ENCODE data around the gene SMPX. TPM values are rescaled to one million over a fixed set of nuclear protein-coding genes. Genes with fewer than 3 reads are reported as not detected.

SMPX gene
- total RNA-seq, 1 donor from 2014 or later: not detected

DNA sequence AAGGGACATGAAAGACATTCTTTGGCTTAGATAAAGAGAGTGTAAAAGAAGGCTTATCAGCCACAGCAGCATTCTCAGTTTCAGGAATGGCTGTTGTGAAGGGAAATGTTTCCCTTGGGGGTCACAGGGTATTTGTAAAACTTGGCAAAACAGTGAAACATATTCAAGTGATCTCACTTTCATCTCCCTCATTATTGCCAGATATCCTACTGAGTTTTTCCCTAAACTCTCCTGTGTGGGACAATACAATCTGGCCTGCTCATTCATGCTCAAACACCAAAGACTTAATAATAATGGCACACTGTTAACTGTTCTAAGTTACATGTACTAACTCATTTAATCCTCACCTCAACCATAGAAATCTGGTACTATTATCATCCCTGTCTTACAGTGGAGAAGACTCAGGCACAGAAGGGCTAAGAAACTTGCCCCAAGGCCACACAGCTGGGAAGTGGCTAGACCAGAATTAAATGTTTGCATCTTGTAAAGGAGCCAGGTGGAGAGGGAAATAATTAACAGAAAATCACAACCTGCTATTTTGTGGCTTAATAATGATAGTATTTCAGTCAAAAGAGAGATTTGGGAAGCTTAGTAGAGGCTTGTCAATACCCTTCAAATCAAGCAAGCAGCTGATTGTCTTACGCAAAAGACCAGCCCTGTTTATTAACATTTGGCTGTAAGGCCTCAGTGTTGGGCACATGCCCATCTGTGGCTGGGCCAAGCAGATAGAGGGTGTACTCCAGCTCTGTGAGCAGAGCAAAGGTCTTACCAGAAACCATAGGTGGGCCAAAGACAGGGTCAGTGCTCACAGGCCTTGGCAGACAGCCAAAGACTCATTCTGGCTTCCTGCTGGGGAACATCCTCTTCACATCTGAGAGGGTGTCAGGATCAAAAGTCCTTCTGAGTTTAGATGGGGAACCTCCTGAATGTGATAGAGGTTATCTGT lies 17.3 kb downstream of the SMPX start:
- FAIRE-seq (peak; percentile 52), DNase-seq (ENCODE audit: low read depth) (no peak)
- H3K9me3 ChIP-seq (ENCODE audit: insufficient read depth, low read depth, low read length): no peaks in the 10 kb centered on the region
- TF ChIP-seq, protein P1, sequence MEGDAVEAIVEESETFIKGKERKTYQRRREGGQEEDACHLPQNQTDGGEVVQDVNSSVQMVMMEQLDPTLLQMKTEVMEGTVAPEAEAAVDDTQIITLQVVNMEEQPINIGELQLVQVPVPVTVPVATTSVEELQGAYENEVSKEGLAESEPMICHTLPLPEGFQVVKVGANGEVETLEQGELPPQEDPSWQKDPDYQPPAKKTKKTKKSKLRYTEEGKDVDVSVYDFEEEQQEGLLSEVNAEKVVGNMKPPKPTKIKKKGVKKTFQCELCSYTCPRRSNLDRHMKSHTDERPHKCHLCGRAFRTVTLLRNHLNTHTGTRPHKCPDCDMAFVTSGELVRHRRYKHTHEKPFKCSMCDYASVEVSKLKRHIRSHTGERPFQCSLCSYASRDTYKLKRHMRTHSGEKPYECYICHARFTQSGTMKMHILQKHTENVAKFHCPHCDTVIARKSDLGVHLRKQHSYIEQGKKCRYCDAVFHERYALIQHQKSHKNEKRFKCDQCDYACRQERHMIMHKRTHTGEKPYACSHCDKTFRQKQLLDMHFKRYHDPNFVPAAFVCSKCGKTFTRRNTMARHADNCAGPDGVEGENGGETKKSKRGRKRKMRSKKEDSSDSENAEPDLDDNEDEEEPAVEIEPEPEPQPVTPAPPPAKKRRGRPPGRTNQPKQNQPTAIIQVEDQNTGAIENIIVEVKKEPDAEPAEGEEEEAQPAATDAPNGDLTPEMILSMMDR (IDR thresholded peaks at IDR 0.05; ENCODE audit: insufficient read depth, low read depth, low read length): no peak
- no peak for TF ChIP-seq EZH2 (IDR thresholded peaks at IDR 0.05; ENCODE audit: insufficient read depth, low read length)
- no peak overlapping the region for H3K4me2 ChIP-seq (ENCODE audit: low read length)
- no peak overlapping the region for H3K9ac ChIP-seq (ENCODE audit: low read length)
- Mint-ChIP-seq H3K27ac (ENCODE audit: unreplicated experiment) (no peak overlapping the region), H3K4me1 (ENCODE audit: low read depth, unreplicated experiment) (no peaks in the 10 kb centered on the region), H3K36me3 (ENCODE audit: low read depth, unreplicated experiment) (no peaks in the 10 kb centered on the region), H3K4me3 (ENCODE audit: unreplicated experiment) (no peak overlapping the region), H3K27me3 (ENCODE audit: low read depth, unreplicated experiment) (no peaks in the 10 kb centered on the region), H3K9me3 (ENCODE audit: unreplicated experiment) (no peaks in the 10 kb centered on the region)
- no peaks in the 10 kb centered on the region for H3K79me2 ChIP-seq (ENCODE audit: insufficient read depth, low read length)
- peaks cover 2% of the 10 kb centered on the region for H3K4me1 ChIP-seq (ENCODE audit: insufficient read depth, low read length)
- H2AFZ ChIP-seq (ENCODE audit: low read depth, low read length): no peak overlapping the region
- H3K27ac ChIP-seq (ENCODE audit: low read depth, low read length): no peak overlapping the region
- no peak overlapping the region for H3K4me3 ChIP-seq (ENCODE audit: insufficient read depth, low read depth, low read length)
- no peaks in the 10 kb centered on the region for H3K36me3 ChIP-seq (ENCODE audit: insufficient read depth, low read length)
- no peaks in the 10 kb centered on the region for H4K20me1 ChIP-seq (ENCODE audit: insufficient read depth, low read length)
- H3K27me3 ChIP-seq (ENCODE audit: insufficient read depth, low read length): no peaks in the 10 kb centered on the region

DNA sequence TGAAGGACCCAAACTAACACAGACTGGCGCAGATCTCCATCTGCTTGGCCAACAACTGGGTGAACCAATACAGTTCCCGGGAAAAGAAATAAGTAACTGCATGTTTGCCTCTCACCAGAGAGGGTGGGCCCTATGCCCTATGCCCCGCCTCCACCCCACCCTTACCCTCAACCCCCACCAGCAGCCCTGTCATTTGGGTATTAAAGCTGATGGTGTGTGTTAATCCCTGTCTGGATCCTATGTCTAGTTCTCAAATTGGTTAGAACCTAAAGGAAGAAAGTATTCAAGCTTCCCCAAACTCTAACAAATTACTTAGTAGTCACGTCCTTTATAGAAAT lies 19.0 kb downstream of the SMPX start:
- Histone ChIP-seq H3K79me2 (ENCODE audit: insufficient read depth, low read length) (no peaks in the 10 kb centered on the region), H3K4me2 (ENCODE audit: low read length) (peak overlapping the region; percentile 41), H3K9ac (ENCODE audit: low read length) (no peak overlapping the region), H3K4me1 (ENCODE audit: insufficient read depth, low read length) (peaks cover 12% of the 10 kb centered on the region), H3K36me3 (ENCODE audit: insufficient read depth, low read length) (no peaks in the 10 kb centered on the region), H3K4me3 (ENCODE audit: insufficient read depth, low read depth, low read length) (no peak overlapping the region), H3K9me3 (ENCODE audit: insufficient read depth, low read depth, low read length) (no peaks in the 10 kb centered on the region), H2AFZ (ENCODE audit: low read depth, low read length) (no peak overlapping the region), H3K27me3 (ENCODE audit: insufficient read depth, low read length) (no peaks in the 10 kb centered on the region), H3K27ac (ENCODE audit: low read depth, low read length) (no peak overlapping the region), H4K20me1 (ENCODE audit: insufficient read depth, low read length) (no peaks in the 10 kb centered on the region)
- no peaks in the 10 kb centered on the region for H3K36me3 Mint-ChIP-seq (ENCODE audit: low read depth, unreplicated experiment)
- FAIRE-seq (no peak), DNase-seq (ENCODE audit: low read depth) (no peak)
- peaks cover 10% of the 10 kb centered on the region for H3K4me1 Mint-ChIP-seq (ENCODE audit: low read depth, unreplicated experiment)
- no peak overlapping the region for H3K4me3 Mint-ChIP-seq (ENCODE audit: unreplicated experiment)
- TF ChIP-seq, protein P1 (IDR thresholded peaks at IDR 0.05; ENCODE audit: insufficient read depth, low read depth, low read length): no peak
- TF ChIP-seq EZH2 (IDR thresholded peaks at IDR 0.05; ENCODE audit: insufficient read depth, low read length): no peak
- H3K27ac Mint-ChIP-seq (ENCODE audit: unreplicated experiment): no peak overlapping the region
- H3K9me3 Mint-ChIP-seq (ENCODE audit: unreplicated experiment): no peaks in the 10 kb centered on the region
- no peaks in the 10 kb centered on the region for H3K27me3 Mint-ChIP-seq (ENCODE audit: low read depth, unreplicated experiment)
